IMR-90 (cell line): Measurements from ENCODE around the gene ZNF423.

Experiments
- CTCF ChIP-seq: conservative IDR thresholded peaks from 2 replicates; pipeline ENCODE4 v1.5.1; 2012; ENCODE audit warnings: mild to moderate bottlenecking, low read depth, low read length, improper control_type of control experiment
- ELK1 ChIP-seq: fragments of 150-350 bp; IDR thresholded peaks from 2 replicates; pipeline ENCODE4 v1.6.1; 2016; ENCODE audit warnings: low read depth, mild to moderate bottlenecking, low read length, moderate library complexity, borderline replicate concordance
- MAFK ChIP-seq: IDR thresholded peaks from 2 replicates; pipeline ENCODE4 v1.6.1; 2012; ENCODE audit warnings: low read depth, low read length, improper control_type of control experiment
- MXI1 ChIP-seq: IDR thresholded peaks from 2 replicates; pipeline ENCODE4 v1.6.1; 2012; ENCODE audit warnings: low read depth, mild to moderate bottlenecking, low read length, moderate library complexity, borderline replicate concordance
- POLR2A ChIP-seq: IDR thresholded peaks from 2 replicates; pipeline ENCODE4 v1.6.1; 2012; ENCODE audit warnings: mild to moderate bottlenecking, low read depth, low read length
- RAD21 ChIP-seq: IDR thresholded peaks from 2 replicates; pipeline ENCODE4 v1.6.1; 2012; ENCODE audit warnings: low read length, improper control_type of control experiment
- RFX5 ChIP-seq: IDR thresholded peaks from 2 replicates; pipeline ENCODE4 v1.8.0; 2012; ENCODE audit warnings: low read depth, mild to moderate bottlenecking, low read length, moderate library complexity
- SMC3 ChIP-seq: fragments of 150-350 bp; IDR thresholded peaks from 2 replicates; pipeline ENCODE4 v1.6.1; 2016; ENCODE audit warnings: low read depth, mild to moderate bottlenecking, antibody characterized with exemption, low read length, moderate library complexity
- USF2 ChIP-seq: fragments of 150-350 bp; IDR thresholded peaks from 2 replicates; pipeline ENCODE4 v1.6.1; 2017; ENCODE audit warnings: mild to moderate bottlenecking, antibody characterized with exemption, low read length, low read depth

- TF ChIP-seq CTCF (no peak), MAFK (no peak), POLR2A (no peak), ELK1 (no peak), RFX5 (no peak), SMC3 (no peak), RAD21 (no peak), USF2 (no peak), MXI1 (no peak)
These were observed 67.3 kb downstream of the ZNF423 start for GRCh38 chr16:49788572-49788971.
